NCI-H774 (cell line): ENCODE results near the gene CLTB.
"Not testable (repeated sequence)": the region's sequence is repeated elsewhere in the genome, so short reads cannot be mapped to it uniquely, and the experiment has no call there.

Experiments
- DNase-seq: peaks from one replicate; lab custom pipeline; 2025; lab: John Stamatoyannopoulos, UW

Gene CLTB

DNA sequence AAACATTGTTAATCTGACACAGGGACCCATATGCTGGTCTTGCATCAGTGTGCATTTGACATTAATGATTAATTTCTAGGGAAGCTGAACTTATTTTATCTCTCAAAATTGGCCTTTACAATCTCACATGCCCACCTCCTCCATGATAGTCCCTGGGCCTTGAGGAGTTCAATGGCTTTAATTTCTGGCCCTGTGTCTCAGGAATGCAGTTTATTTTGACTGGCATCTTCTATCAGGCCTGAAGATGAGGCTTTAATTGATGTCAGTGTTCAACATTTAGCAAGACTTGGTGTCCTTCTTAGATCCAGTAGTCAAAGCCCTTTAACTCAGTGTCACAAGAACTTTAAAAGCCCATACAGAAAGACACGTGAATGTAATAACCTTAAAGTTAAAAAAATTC lies 10.5 kb upstream of the CLTB start:
- no peak for DNase-seq

DNA sequence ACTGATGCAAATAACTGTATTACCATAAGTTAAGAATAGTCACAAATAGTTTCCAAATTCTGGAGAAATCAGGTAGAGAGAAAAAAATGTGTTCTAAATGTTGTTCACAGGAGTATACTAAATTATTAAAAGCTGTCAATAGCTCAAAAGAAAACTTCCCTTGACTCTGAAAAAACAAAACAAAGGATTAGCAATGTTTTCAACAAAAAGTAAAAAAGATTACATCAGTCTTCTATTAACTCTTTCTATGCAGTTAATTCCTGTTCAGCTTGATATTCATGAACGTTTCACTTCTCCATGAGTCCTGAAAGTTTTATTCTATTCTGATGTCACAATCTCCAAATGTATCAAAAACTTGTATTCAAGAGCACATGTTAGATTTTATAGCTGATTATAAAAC lies 9.5 kb upstream of the CLTB start:
- no peak for DNase-seq

DNA sequence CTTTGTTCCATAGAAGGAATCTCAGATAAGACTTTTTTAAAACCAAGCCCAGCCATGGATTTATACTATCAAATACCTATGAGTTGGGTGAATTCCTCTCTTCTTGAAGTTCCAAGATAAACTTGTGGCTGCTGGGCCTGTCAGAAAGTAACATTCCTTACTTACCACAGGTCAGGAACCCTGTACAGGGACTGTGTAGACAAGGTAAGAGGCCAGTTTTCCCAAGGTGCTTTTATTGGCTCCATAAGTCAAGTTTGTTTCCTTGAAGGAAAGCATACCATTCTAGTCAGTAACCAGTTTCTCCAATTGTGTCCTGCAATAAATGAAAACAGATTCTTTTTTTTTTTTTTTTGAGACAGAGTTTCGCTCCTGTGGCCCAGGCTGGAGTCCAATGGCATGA lies 8.8 kb upstream of the CLTB start:
- DNase-seq, result no peak

DNA sequence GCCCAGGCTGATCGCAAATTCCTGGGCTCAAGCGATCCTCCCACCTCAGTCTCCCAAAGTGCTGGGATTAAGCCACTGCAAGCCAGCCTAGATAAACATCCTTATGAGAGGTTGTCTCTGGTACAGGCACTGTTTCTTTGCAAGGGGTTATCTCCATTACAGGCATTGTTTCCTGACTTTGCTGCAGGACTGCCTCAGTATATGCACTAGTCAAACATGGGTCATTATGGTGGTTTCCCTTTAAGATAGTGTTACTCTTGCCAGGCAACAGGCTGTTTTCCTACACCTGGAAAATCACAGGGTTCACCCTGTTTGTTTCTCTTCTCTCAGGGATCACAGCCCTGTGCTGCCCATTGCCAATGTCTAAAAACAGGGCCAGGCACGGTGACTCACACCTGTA lies 7.8 kb upstream of the CLTB start:
- DNase-seq, result no peak

DNA sequence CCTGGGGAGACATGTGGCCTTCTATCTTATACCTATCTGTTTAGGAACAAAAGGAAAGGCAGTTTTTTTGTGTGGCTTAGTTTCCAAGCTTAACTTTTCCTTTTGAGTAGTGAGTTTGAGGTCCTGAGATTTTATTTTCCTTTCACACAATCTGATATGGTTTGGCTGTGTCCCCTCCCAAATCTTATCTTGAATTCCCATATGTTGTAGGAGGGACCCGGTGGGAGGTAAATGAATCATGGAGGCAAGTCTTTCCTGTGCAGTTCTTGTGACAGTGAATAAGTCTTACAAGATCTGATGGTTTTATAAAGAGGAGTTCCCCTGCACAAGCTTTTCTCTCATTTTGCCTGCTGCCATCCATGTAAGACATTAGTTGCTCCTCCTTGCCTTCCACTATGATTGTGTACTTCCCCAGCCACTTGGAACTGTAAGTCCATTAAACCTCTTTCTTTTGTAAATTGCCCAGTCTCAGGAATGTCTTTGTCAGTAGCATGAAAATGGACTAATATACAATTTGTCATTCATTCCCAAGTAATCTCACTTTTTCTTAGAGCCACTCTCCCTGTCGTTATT lies 4.7 kb upstream of the CLTB start:
- no peak for DNase-seq

DNA sequence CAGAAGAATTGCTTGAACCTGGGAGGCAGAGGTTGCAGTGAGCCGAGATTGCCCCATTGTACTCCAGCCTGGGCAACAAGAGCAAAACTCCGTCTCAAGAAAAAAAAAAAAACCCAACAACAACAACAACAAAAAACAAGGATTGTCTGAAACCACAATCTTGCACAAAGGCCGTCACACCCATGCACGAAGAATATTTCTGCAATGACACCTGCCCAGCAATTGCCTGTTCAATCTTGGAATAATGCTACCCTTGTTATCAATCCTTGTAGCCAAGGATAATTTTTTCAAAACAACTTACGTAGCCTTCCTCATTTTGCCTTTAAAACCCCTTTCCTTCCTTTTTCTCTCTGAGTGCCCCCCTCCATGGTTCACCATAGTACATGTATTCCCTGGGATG lies 3.7 kb upstream of the CLTB start:
- no peak for DNase-seq

DNA sequence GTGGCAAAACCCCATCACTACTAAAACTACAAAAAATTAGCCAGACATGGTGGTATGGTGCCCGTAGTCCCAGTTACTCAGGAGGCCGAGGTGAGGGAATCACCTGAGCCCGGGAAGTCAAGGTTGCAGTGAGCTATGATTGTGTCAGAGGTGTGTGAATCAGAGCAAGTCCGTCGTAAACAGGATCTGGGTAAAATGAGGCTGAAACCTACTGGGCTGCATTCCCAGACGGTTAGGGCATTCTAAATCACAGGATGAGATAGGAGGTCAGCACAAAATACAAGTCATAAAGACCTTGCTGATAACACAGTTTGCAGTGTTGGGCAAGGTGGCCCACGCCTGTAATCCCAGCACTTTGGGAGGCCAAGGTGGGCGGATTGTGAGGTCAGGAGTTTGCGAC lies 1.9 kb upstream of the CLTB start:
- DNase-seq, result no peak

DNA sequence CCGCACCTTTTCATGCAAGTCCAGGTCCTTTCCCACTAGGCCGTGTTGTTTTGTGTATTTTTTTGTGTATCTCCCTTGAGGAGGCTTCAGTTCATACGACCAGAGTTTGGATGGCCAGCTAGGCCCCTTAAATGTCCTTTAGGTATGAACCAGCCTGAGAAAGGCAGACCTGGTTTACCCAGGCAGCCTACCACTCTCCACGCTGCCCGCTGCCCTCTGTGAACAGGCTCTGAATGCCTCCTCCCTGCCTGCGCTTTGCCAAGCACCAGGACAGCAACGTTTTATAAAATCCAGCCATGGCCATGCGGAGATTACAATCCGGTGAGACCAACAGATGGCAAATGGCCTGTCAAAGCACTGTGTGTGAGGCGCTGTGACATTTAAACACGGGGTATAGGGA lies 626 bp upstream of the CLTB start:
- DNase-seq, result no peak

DNA sequence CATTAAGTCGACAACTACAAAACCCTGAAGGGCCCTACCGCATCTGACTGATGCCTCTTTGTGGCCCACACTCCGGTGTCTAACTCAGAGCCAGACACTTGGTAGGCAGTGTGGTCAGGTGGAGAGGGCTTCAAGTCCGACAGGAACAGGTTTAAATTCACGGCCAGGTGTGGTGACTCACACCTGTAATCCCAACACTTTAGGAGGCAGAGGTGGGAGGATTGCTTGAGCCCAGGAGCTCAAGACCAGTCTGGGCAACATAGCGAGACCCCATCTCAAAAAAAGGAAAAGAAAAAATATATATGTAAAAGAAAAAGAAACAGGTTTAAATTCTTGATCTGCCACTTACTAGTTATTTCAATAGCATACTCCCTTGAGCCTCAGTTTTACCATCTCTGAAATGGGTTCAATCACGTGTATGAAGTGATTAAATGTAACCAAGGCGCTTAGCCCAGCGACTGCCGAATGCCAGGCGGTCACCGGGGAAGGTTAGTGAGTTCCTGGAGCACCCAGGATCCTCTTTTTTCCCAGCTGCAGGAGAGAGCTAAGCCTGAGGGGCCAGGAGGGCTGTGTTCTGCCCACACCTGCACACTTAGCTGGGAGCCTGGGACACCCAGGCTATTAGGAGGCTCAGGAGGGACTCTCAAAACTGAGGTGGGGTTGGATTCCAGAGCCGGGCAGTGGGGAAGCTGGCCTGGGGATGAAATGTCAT lies 943 bp downstream of the CLTB start:
- DNase-seq, result no peak

DNA sequence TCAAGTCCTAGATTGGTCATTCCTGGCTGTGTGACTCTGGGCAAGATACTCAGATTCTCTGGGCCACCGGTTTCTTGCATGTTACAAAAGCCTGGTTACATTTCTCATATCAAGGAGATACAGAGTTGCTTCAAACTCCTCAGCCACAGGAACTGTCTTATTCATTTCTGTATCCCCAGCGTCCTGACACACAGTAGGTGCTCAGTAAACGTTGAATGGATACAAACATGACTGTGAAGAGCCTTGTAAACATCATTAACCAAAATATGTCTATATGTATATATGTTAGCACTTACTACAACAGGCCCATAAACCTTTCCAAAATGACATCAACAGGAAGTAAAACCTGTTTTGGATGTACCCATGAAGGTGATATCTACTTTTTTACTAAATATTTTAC lies 1.6 kb downstream of the CLTB start:
- no peak for DNase-seq

DNA sequence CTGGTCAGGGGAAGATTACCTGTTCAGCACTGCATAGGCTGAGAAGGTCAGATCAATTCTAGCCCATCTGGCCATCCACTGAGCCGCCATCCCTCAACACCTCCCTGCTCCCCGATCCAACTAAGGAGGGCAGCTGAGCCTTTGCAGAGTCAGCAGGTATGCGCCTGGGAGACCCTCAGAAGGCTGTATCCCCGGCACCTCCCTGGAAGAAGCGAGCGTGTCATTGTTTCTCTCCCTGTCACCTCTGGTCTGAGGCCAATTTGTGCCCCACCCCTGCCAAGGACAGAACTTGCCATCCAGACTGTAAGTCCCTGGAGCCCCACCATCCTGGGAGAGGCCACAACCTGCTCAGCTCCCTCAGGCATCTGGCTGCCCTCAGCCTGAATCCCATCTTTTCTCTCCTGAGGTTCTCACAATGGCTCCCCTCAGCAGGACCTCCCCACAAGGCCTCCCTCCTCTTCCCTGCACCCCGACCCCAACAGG lies 2.6 kb downstream of the CLTB start:
- DNase-seq, result no peak

DNA sequence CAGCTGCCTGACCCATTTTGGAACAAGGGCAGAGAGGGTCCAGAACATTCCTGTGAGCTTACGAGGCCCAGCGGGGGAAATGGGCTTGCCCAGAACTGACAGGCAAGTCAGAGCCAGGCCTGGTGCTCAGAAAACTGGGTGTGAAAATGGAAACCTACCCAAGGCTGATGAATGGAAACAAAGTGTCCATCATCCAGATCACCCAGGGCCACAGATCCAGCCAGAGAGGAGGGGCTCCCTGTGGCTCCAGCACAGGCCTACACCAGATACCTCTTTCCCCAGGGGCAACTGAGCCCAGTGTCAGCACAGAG lies 3.1 kb downstream of the CLTB start:
- DNase-seq, result no peak

DNA sequence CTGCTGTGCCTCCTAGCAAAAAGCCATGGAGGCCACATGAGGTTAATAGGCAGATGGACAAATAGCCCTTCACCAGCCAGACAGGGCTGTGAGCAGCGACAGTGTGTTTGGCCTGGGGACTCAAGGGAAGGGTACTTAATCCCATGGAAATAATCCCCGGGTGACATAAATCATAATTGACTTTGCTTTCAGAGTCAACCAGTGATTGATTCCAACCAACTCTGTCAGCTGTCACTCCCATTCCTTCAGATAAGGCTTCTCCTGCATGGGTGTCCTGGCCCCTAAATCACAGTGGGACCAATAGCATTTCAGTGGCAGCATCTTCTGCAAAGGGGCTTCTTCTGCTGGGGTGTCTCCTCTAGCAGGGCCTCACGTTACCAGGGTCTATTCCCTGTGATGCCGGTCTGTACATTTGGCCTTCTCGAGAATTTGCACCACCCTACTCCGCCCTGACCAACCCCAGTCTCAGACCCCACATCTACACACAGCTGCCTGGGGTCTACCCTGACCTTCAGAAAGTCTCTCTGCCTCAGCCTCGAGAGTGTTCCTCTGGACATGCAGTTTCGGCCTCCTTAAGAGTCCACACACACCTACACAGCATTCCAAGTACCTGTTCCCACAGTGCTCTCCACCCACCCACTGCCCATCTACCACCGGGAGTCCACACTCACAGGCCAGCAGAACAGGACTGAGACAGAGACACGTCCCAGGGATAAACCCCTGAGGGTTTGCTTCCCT lies 3.7 kb downstream of the CLTB start:
- DNase-seq, result no peak

DNA sequence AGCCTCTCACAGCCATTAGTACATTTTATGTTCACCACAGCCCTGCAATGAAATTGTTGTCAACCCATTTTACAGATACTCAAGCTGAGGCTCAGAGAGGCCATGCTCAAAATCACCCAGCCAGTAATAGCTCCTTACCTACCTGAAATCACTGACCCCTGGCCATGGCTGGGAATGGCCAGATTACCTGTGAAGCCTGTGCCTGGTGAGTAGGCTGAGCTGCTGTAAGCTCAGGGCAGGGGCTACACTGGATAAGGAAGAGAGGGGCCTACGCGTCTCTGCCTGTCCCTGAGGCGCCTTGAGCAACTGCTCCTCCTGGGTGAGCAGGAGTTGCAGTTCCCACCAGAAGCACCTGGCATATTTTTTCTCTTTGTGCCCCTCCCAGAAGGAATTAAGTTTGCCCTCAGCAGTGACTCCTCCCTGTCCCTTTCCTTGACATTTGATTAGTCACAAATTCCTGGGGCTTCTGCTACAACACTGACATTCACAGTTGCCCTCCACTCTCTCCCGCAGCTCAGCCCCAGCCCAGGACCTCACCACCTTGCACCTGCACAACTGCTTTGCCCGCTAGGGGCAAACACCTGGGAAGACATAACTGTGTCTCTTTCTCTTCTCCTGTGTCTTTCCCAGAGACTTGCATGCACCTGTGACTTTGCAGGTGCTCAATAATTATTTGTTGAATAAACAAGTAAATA lies 5.7 kb downstream of the CLTB start:
- no peak for DNase-seq

DNA sequence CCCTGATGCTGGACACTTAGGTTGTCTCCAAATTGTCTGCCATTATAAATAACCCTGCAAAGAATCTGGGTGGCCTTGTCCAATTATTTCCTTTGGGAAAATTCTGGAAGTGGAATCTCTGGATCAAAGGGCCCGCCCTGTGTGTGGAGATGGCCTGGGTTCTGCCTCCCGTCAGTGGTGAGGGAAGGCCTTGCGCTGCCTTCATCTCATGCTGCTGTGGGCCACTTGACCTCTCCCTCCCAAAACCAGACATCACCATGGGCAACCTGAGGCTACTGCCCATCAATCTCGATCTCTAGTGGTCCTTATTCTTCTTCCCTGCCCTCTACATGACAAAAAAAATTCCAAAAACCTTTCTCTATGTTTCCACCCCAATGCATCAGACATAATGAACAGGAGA lies 6.6 kb downstream of the CLTB start:
- DNase-seq, result no peak

DNA sequence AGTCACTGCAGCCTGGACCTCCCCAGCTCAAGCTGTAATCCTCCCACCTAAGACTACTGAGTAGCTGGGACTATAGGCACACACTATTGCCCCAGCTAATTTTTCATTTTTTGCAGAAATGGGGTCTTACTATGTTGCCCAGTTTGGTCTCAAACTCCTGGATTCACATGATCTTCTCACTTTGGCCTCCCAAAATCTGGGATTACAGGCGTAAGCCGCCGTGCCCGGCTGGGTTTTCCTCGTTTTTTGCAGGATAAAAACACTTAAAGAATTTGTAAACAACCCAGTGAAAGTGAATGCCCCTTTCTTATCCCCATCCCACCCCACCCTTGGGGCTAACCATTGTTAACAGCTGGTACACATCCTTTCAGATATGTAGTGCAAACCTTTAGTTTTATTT lies 7.7 kb downstream of the CLTB start:
- DNase-seq, result no peak

DNA sequence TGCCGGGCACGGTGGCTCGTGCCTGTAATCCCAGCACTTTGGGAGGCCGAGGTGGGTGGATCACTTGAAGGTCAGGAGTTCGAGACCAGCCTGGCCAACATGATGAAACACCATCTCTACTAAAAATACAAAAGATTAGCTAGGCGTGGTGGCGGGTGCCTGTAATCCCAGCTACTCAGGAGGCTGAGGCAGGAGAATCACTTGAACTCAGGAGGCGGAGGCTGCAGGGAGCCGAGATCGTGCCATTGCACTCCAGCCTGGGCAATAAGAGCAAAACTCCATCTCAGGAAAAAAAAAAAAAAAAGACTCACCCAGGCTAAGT lies 8.1 kb downstream of the CLTB start:
- DNase-seq, result not testable (repeated sequence)

DNA sequence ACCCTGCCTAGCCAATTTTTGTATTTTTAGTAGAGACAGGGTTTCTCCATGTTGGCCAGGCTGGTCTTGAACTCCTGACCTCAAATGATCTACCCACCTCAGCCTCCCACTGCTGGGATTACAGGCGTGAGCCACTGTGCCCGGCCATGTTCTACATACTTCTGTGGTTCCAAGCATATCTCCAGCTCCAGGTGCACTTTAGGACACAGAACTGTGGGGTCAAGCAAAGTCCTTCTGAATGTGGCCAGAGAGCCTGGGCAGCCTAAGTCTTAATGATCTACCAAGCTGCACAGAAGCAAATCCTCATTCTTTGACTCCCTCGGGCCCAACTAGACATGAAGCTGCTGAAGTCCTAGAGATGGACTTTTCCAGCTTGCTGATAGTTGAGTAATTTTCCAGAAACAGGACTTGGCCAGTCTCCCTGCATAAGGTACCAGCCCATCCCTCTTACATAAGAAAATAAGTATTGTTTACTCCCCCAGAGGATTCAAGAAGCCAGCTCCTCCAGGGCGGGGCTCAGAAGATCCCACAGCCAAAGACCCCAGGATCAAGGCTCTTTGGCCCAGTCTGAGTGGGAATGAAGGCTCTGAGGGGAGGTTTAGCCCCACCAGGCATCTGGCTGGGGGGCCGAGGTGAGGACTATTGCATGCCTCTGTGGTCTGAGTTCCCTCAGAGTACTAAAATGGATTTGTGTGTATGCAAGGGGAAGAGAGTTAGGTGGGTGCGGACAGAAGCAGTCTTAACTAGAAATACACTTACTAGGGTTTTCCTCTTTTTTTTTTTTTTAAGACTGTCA lies 8.7 kb downstream of the CLTB start:
- no peak for DNase-seq

DNA sequence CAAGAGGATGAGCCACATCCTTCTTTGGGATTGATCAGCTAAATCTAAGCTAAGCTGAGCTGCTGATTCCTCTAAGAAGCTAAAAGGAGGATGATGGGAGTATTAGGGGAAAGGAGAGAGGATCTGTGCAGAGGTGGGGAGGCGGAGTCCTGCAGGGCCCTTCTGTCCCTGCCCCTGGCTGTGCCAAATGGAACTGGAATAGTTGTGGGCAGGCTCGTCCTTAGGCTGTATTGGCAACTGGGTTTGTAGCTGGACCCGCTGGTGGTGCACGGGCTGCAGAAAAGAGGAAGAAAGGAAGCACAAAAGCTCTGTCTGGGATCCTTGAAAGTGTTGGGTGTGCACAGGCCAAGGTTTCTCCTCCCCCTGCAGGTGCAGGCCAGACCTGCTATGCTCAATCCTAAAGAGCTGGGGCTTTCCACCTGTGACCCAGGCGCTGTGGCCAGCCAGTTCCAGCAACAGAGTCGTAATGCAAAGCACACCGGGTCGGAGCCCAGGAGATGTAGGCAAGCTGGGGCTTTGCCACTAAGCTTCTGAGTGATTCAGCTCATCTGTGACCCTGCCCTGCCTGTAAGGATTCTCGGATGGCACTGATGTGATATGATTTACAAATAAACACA lies 9.8 kb downstream of the CLTB start:
- no peak for DNase-seq

DNA sequence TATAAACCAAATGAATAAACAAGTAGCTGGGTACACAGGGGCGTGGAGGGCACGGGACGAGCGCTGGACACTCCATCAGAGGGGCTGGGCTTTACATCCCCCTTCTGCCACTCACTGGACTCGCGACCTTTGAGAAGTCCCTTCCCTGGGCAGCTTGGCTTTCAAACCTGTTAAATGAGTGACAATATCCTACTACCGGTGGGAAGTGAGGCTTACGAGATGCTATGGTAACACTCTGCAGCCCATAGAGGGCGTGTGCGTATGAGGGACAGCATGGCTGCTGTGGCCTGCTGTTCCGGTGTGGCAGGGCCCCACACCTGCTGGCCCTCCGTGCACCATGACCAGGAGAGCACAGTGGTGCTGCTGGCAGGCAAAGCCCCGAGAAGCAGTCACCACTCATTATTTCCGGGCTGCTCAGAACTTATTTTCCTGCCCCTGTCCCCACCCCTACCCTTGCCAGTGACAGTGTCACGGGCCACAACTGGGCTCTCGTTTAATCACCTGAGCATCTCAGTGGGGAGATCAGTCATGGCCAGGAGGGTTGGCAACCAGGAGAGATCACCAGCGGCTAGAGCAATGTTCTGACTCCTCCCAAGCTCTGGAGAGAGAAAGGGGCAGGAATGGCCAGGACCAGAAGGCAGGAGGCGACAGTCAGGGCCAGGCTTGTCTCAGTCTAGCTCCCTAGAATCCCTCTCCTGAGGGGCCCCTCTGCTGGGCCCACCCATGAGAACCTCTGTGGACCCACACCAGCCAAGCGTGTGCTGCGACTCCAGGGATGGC lies 10.5 kb downstream of the CLTB start:
- no peak for DNase-seq
